H1 (cell line): ENCODE measurements around the gene SETD1B. TPM values are rescaled to one million over a fixed set of nuclear protein-coding genes. Genes with fewer than 3 reads are reported as not detected.

Experiments
- CTCF ChIA-PET: fragments of 300-600 bp; sonication (Branson Sonifier 250); formaldehyde crosslinking; loops from one replicate; lab custom pipeline; 2021; ENCODE audit not compliant: partially characterized antibody; lab: Charles Lee
- POLR2A ChIA-PET: fragments of 300-600 bp; sonication (Branson Sonifier 250); formaldehyde crosslinking; loops from one replicate; lab custom pipeline; 2021; ENCODE audit warnings: inconsistent platforms; ENCODE audit not compliant: partially characterized antibody; lab: Charles Lee
- DNase-seq, 2 experiments: peaks; one replicate each; pipeline versions ENCODE4 v3.0.0 to v3.0.0-alpha.2; 2010 to 2022; ENCODE audit warnings: low spot score in 2 of 2, low read depth in 1 of 2, mixed read lengths in 1 of 2
- FAIRE-seq: peaks from 2 replicates; lab custom pipeline; 2011; peaks lifted over from hg19 to GRCh38; lab: Jason Lieb, UNC
- H2AFZ ChIP-seq: 2 replicates; pipeline ENCODE4 v1.8.1; 2012; ENCODE audit warnings: low read length, inconsistent platforms
- H2AK5ac ChIP-seq: 2 replicates; pipeline ENCODE4 v1.6.1; 2013; ENCODE audit warnings: low read depth, low read length
- H2BK120ac ChIP-seq: replicated peaks from 2 replicates; pipeline ENCODE3; 2013; ENCODE audit warnings: low read depth, low read length, inconsistent platforms
- H2BK12ac ChIP-seq: 2 replicates; pipeline ENCODE4 v1.6.1; 2013; ENCODE audit warnings: low read depth, low read length
- H2BK15ac ChIP-seq: 2 replicates; pipeline ENCODE4 v1.6.1; 2013; ENCODE audit warnings: low read length
- H2BK20ac ChIP-seq: 2 replicates; pipeline ENCODE4 v1.6.1; 2013; ENCODE audit warnings: low read length
- H2BK5ac ChIP-seq: 2 replicates; pipeline ENCODE4 v1.6.1; 2013; ENCODE audit warnings: low read depth, low read length
- H3K14ac ChIP-seq: 2 replicates; pipeline ENCODE4 v1.6.1; 2013; ENCODE audit warnings: inconsistent platforms; ENCODE audit not compliant: insufficient read length
- H3K18ac ChIP-seq: 2 replicates; pipeline ENCODE4 v1.6.1; 2013; ENCODE audit warnings: low read length; ENCODE audit errors: extremely low read depth
- H3K23ac ChIP-seq: 2 replicates; pipeline ENCODE4 v1.6.1; 2013; ENCODE audit warnings: inconsistent platforms; ENCODE audit not compliant: insufficient read length
- H3K23me2 ChIP-seq: 2 replicates; pipeline ENCODE4 v1.6.1; 2013; ENCODE audit warnings: low read depth, low read length
- H3K27ac ChIP-seq: 2 replicates; pipeline ENCODE4 v1.6.1; 2011; ENCODE audit warnings: low read depth, low read length, inconsistent platforms
- H3K27me3 ChIP-seq, 4 experiments: replicated peaks in 1 of 4; 1 replicate in 1 of 4; 2 replicates in 3 of 4; pipeline versions ENCODE4 v1.6.1 to v1.8.1; 2011 to 2013; ENCODE audit warnings: low read length in 3 of 4, mild to moderate bottlenecking in 3 of 4, inconsistent platforms in 2 of 4, mixed read lengths in 2 of 4, moderate library complexity in 1 of 4; ENCODE audit not compliant: control insufficient read depth in 3 of 4, insufficient read depth in 3 of 4; ENCODE audit errors: extremely low read depth in 1 of 4
- H3K36me3 ChIP-seq, 4 experiments: 2 replicates each; pipeline versions ENCODE4 v1.6.1 to v1.8.1; 2011 to 2013; ENCODE audit warnings: mild to moderate bottlenecking in 4 of 4, low read length in 3 of 4, moderate library complexity in 2 of 4, control low read depth in 1 of 4, inconsistent platforms in 1 of 4; ENCODE audit not compliant: insufficient read depth in 4 of 4, control insufficient read depth in 2 of 4
- H3K4ac ChIP-seq: replicated peaks from 2 replicates; pipeline ENCODE3; 2013; ENCODE audit warnings: low read length, low read depth, mixed read lengths, inconsistent platforms; ENCODE audit not compliant: insufficient read length
- H3K4me1 ChIP-seq, 4 experiments: replicated peaks in 1 of 4; 1 replicate in 1 of 4; 2 replicates in 3 of 4; pipeline versions ENCODE4 v1.6.1 to v1.8.1; 2011 to 2013; ENCODE audit warnings: low read length in 3 of 4, inconsistent platforms in 2 of 4, mixed read lengths in 1 of 4; ENCODE audit not compliant: insufficient read depth in 4 of 4, control insufficient read depth in 3 of 4
- H3K4me2 ChIP-seq, 2 experiments: 2 replicates each; pipeline versions ENCODE4 v1.6.1 to v1.8.1; 2011 to 2013; ENCODE audit warnings: low read depth in 2 of 2, low read length in 2 of 2, control low read depth in 1 of 2, inconsistent platforms in 1 of 2, mild to moderate bottlenecking in 1 of 2; ENCODE audit not compliant: insufficient read depth in 1 of 2
- H3K4me3 ChIP-seq, 4 experiments: fragments of 200-600, 300-600 bp in 1 of 4; sonication (generic), shearing (Covaris generic), sonication (Bioruptor Twin) in 1 of 4; 2 replicates each; pipeline versions ENCODE4 v1.5.1 to v1.8.1; 2011 to 2016; ENCODE audit warnings: low read length in 4 of 4, low read depth in 3 of 4, control low read depth in 2 of 4, inconsistent platforms in 2 of 4, mild to moderate bottlenecking in 2 of 4, mixed read lengths in 1 of 4, moderate library complexity in 1 of 4; ENCODE audit not compliant: insufficient read depth in 2 of 4; ENCODE audit errors: extremely low read depth in 1 of 4
- H3K56ac ChIP-seq: replicated peaks from 2 replicates; pipeline ENCODE3; 2013; ENCODE audit warnings: low read depth, mild to moderate bottlenecking, mixed read lengths, low read length, inconsistent platforms; ENCODE audit not compliant: insufficient read length
- H3K79me1 ChIP-seq: 2 replicates; pipeline ENCODE4 v1.6.1; 2013; ENCODE audit warnings: low read depth, low read length, control low read depth
- H3K79me2 ChIP-seq, 2 experiments: 2 replicates each; pipeline versions ENCODE4 v1.6.1 to v1.8.1; 2012 to 2013; ENCODE audit warnings: low read length in 2 of 2, mild to moderate bottlenecking in 2 of 2, inconsistent platforms in 1 of 2; ENCODE audit not compliant: insufficient read depth in 2 of 2, control insufficient read depth in 1 of 2
- H3K9ac ChIP-seq, 4 experiments: replicated peaks in 1 of 4; 1 replicate in 1 of 4; 2 replicates in 3 of 4; pipeline versions ENCODE4 v1.6.1 to v1.8.1; 2011 to 2013; ENCODE audit warnings: low read depth in 3 of 4, low read length in 3 of 4, control low read depth in 2 of 4, mild to moderate bottlenecking in 2 of 4, moderate library complexity in 2 of 4, inconsistent platforms in 1 of 4; ENCODE audit errors: extremely low read depth in 1 of 4
- H3K9me3 ChIP-seq, 2 experiments: 2 replicates each; pipeline versions ENCODE4 v1.6.1 to v1.8.1; 2012 to 2013; ENCODE audit warnings: mild to moderate bottlenecking in 2 of 2, moderate library complexity in 2 of 2, control low read depth in 1 of 2, inconsistent platforms in 1 of 2, low read depth in 1 of 2, low read length in 1 of 2, mixed read lengths in 1 of 2; ENCODE audit not compliant: insufficient read depth in 2 of 2
- H4K20me1 ChIP-seq, 2 experiments: replicated peaks in 1 of 2; 2 replicates each; pipeline versions ENCODE3 to v1.8.1; 2011 to 2013; ENCODE audit warnings: inconsistent platforms in 2 of 2, low read length in 2 of 2, mild to moderate bottlenecking in 1 of 2; ENCODE audit not compliant: insufficient read depth in 2 of 2, control insufficient read depth in 1 of 2
- H4K5ac ChIP-seq: 2 replicates; pipeline ENCODE4 v1.6.1; 2013; ENCODE audit warnings: low read length, low read depth, mixed read lengths, inconsistent platforms; ENCODE audit not compliant: insufficient read length
- H4K8ac ChIP-seq: 2 replicates; pipeline ENCODE4 v1.8.0; 2013; ENCODE audit warnings: mild to moderate bottlenecking, moderate library complexity, low read length, inconsistent platforms; ENCODE audit not compliant: insufficient read depth; ENCODE audit errors: extremely low read depth
- H4K91ac ChIP-seq: replicated peaks from 2 replicates; pipeline ENCODE3; 2013; ENCODE audit warnings: low read length, mixed read lengths, inconsistent platforms; ENCODE audit not compliant: insufficient read length
- CEBPB ChIP-seq: IDR thresholded peaks from 2 replicates; pipeline ENCODE4 v1.6.1; 2012; ENCODE audit warnings: low read depth, low read length
- CHD2 ChIP-seq: IDR thresholded peaks from 2 replicates; pipeline ENCODE4 v1.6.1; 2012; ENCODE audit warnings: low read length, improper control_type of control experiment
- GABPA ChIP-seq: IDR thresholded peaks from 2 replicates; pipeline ENCODE4 v1.6.1; 2011; ENCODE audit warnings: mild to moderate bottlenecking, low read length, moderate library complexity, borderline replicate concordance; ENCODE audit not compliant: insufficient read depth
- KDM4A ChIP-seq: IDR thresholded peaks from one replicate; pipeline ENCODE4 v1.7.1; 2012; ENCODE audit warnings: low read depth, mild to moderate bottlenecking, moderate library complexity, low read length, inconsistent platforms; ENCODE audit not compliant: severe bottlenecking
- PHF8 ChIP-seq: fragments of 200-600 bp; sonication (generic); conservative IDR thresholded peaks from 2 replicates; pipeline ENCODE4 v1.7.1; 2012; ENCODE audit warnings: low read depth, mild to moderate bottlenecking, inconsistent platforms, low read length, moderate library complexity
- POLR2A ChIP-seq, 2 experiments: IDR thresholded peaks; 1 replicate in 1 of 2; 2 replicates in 1 of 2; pipeline ENCODE4 v1.6.1; 2011; ENCODE audit warnings: low read depth in 2 of 2, low read length in 2 of 2, mild to moderate bottlenecking in 2 of 2; ENCODE audit errors: control extremely low read depth in 1 of 2
- POU5F1 ChIP-seq: IDR thresholded peaks from 2 replicates; pipeline ENCODE4 v1.6.1; 2011; ENCODE audit warnings: low read depth, mild to moderate bottlenecking, low read length, moderate library complexity
- SAP30 ChIP-seq: fragments of 300-600 bp; sonication (generic); IDR thresholded peaks from 2 replicates; pipeline ENCODE4 v1.7.1; 2012; ENCODE audit warnings: low read length, moderate library complexity, mild to moderate bottlenecking, inconsistent platforms; ENCODE audit not compliant: insufficient read depth, insufficient replicate concordance
- TAF7 ChIP-seq: optimal IDR thresholded peaks from 2 replicates; pipeline ENCODE3; 2011; ENCODE audit warnings: low read depth, mild to moderate bottlenecking, inconsistent platforms, low read length, moderate library complexity, borderline replicate concordance
- TCF12 ChIP-seq: IDR thresholded peaks from 2 replicates; pipeline ENCODE4 v1.6.1; 2011; ENCODE audit warnings: low read depth, mild to moderate bottlenecking, low read length
- TEAD4 ChIP-seq: IDR thresholded peaks from 2 replicates; pipeline ENCODE4 v1.6.1; 2012; ENCODE audit warnings: low read depth, low read length, inconsistent platforms, mixed read lengths
- WGBS, 2 experiments: shearing (Covaris generic) in 1 of 2; methylation state at CpG; one replicate each; pipeline versions ENCODE4 v1.1.6 to v1.1.7; 2013 to 2015; ENCODE audit warnings: low lambda C conversion rate in 2 of 2, mixed read lengths in 2 of 2, inconsistent platforms in 1 of 2, low coverage in 1 of 2, missing lambda C conversion rate in 1 of 2; ENCODE audit not compliant: insufficient replicate concordance in 2 of 2, insufficient coverage in 1 of 2, insufficient read length in 1 of 2; ENCODE audit errors: extremely low coverage in 1 of 2, missing lambda C conversion rate in 1 of 2; 5-methylcytosine and 5-hydroxymethylcytosine counted together
- polyA plus RNA-seq, 7 experiments: library from polyadenylated mRNA; depleted of rRNA in 3 of 7; stranded (reverse) in 5 of 7; unstranded in 2 of 7; fragments of >200 nt in 5 of 7; fragments of 200-250 nt in 2 of 7; gene quantifications; 1 replicate in 5 of 7; 2 replicates in 1 of 7; 4 replicates in 1 of 7; pipeline versions ENCODE4 v1.2.1 to v1.2.3, GENCODE V29; 2011 to 2013; ENCODE audit warnings: missing spikeins in 2 of 7, mixed read lengths in 2 of 7
- total RNA-seq: library from RNA; stranded (reverse); fragmentation: NEBNext Ultra II Directional; extraction: Animal tissue kit (Norgen Biotek cat#: 25700); gene quantifications from 2 replicates; pipeline ENCODE4 v1.2.1, GENCODE V29; 2021
- TF ChIP-seq, protein P1 (sequence below): IDR thresholded peaks from 2 replicates; pipeline ENCODE4 v1.6.1; 2012; ENCODE audit warnings: low read length, inconsistent platforms

Gene SETD1B
- total and polyA plus RNA-seq, 2 of the 8 experiments (the other 6 are each of a cell fraction or from before 2014, with no cell fraction given) = 1.3 to 17.7 TPM

DNA sequence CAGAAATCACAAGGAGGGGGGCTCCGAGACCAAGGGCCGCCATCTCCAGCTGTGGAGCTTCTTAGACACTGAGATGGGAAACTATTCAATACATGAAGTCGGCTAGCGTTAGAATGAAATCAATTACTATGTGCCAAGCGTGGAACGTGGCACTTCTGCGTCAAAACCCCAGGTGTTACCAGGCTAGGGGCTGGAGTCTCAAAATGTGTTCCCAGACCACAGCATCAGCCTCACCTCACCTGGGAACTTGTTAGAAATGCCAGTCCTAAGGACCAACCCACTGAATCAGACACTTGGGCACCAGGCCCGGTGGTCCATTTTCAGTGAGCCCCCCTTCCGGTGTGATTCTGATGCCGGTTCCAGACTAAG lies 5.0 kb upstream of the SETD1B start:
- Histone ChIP-seq H3K27ac (no peak overlapping the region), H3K79me2 (peaks cover 0 to 38% of the 10 kb centered on the region in 2 experiments; a peak in 2 of 4 replicates), H3K14ac (no peak overlapping the region), H2BK20ac (no peak overlapping the region), H3K9me3 (no peaks in the 10 kb centered on the region), H4K91ac (no peak overlapping the region), H3K23ac (no peak overlapping the region), H3K36me3 (peaks cover 0 to 16% (median 3%) of the 10 kb centered on the region in 4 experiments; a peak in 4 of 8 replicates), H2AFZ (no peak overlapping the region), H3K56ac (no peak overlapping the region), H3K9ac (no peak overlapping the region), H3K4me3 (peak overlapping the region in 3 of 4 experiments; percentile 29 to 47 (median 43); a peak in 4 of 8 replicates), H3K79me1 (0 out of 2 replicates have a peak, but pooled peaks cover 6% of the 10 kb centered on the region), H3K4me2 (peak overlapping the region; percentile 66 to 92; a peak in 3 of 4 replicates), H4K20me1 (peaks cover 6 to 13% of the 10 kb centered on the region in 2 experiments), H3K4ac (no peak overlapping the region), H2BK15ac (no peak overlapping the region; the same call in 1 of the 2 replicates), H3K27me3 (no peaks in the 10 kb centered on the region), H3K4me1 (peaks cover 11 to 33% (median 19%) of the 10 kb centered on the region in 4 experiments), H4K8ac (no peak overlapping the region), H4K5ac (no peak overlapping the region), H2BK12ac (peak overlapping the region; percentile 10; the same call in 1 of the 2 replicates), H3K18ac (peak overlapping the region; percentile 89; the same call in 1 of the 2 replicates), H2BK120ac (no peak overlapping the region), H2BK5ac (peak overlapping the region; percentile 12; the same call in 1 of the 2 replicates), H3K23me2 (peaks cover 24% of the 10 kb centered on the region; the same call in 1 of the 2 replicates), H2AK5ac (no peak overlapping the region; the same call in 1 of the 2 replicates)
- POLR2A ChIA-PET = interaction anchor here (1.2 to 34.9 kb wide), 13 partner anchors 1 to 257 kb away, joined by 3 to 958 read pairs (median 4); partner anchors contain the start of genes PSMD9, RHOF and SETD1B
- DNase-seq = no peak
- no peak for FAIRE-seq
- 91% methylated on average over 10 of the region's 10 CpGs; no CpG with 5 or more reads in 1 of the 2 experiments for WGBS, 2 experiments
- CTCF ChIA-PET = interaction anchor here (0.7 to 18.2 kb wide), 8 partner anchors 9 to 1750 kb away, joined by 3 to 363 read pairs (median 112); partner anchors contain the start of genes PSMD9 and SETD1B
- TF ChIP-seq TCF12 (no peak), POU5F1 (no peak), SAP30 (no peak), TAF7 (no peak), GABPA (no peak), PHF8 (no peak), TEAD4 (no peak), POLR2A (IDR thresholded peaks at IDR 0.05; ENCODE audit: control extremely low read depth in 1 of 2, low read depth in 2 of 2, low read length in 2 of 2) (no peak), KDM4A (no peak), CHD2 (no peak), CEBPB (no peak)
- TF ChIP-seq, protein P1, sequence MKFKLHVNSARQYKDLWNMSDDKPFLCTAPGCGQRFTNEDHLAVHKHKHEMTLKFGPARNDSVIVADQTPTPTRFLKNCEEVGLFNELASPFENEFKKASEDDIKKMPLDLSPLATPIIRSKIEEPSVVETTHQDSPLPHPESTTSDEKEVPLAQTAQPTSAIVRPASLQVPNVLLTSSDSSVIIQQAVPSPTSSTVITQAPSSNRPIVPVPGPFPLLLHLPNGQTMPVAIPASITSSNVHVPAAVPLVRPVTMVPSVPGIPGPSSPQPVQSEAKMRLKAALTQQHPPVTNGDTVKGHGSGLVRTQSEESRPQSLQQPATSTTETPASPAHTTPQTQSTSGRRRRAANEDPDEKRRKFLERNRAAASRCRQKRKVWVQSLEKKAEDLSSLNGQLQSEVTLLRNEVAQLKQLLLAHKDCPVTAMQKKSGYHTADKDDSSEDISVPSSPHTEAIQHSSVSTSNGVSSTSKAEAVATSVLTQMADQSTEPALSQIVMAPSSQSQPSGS = no peak
